ENCODE measurements around the gene S100A12. TPM values are rescaled to one million over a fixed set of nuclear protein-coding genes. Genes with fewer than 3 reads are reported as not detected.
"Not testable (repeated sequence)": the region's sequence is repeated elsewhere in the genome, so short reads cannot be mapped to it uniquely, and the experiment has no call there.

The S100A12 gene
- total RNA-seq, result 77.2 TPM
- long read RNA-seq, partial matches to known transcripts, result 0 of 1 reads
- long read RNA-seq, other reads (novel, unspliced or antisense), result 0 of 1 reads

DNA sequence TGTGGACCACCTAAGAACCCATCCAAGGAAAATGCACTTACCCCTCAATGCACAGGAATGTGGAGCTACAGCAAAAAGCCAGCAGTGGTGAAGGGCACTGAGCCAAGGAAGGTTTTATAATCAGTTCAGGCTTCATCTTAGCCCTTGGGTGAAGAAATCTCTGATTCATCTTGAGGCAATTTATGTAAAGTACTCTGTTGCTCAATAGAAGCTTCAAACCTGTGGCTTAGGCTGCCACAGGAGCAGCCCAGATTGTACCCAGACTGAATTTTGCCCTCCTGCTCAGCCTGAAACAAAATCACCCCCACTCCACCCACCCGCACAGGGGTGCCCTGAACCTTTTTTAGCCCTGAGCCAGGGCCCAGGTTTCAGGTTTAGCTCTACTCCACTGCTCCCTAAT lies at the start of gene S100A12:
Gene S100A12 (minus strand): TSS at position 111 of the 400 bp plus-strand sequence. CDS start 1,029 bp downstream, outside the sequence.
- no peak for DNase-seq (ENCODE audit: low spot score)

DNA sequence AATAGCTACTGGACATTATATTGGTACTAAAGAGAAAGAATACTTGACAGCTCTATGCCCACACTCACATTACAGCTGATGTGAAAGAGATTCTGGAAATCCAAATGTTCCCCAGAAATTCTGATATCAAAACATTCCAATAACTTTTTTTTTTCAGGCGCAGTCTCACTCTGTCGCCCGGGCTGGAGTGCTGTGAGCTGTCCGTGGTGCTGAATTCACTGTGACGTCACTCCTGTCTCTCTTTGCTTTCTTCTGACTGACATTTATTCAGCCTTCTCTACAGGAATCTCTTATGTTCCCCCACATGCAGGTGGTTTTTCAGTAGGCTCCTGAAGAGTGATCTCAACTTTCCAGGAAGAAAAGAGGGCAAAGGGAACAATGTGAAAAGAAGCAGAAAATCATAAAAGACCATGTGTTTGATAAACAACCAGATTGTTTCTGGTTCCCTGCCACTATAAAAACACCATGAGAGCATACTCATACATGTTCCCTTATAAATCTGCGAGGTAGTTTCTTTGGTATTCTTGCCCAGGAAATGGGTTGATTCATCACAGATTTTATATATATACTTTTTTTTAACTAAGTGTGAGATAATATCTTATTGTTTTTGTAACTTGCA lies 47.1 kb upstream of the S100A12 start:
- DNase-seq (ENCODE audit: low spot score), result no peak

GRCh38 chr1:153420306-153420705 lies 44.9 kb upstream of the S100A12 start:
- DNase-seq (ENCODE audit: low spot score), result no peak

DNA sequence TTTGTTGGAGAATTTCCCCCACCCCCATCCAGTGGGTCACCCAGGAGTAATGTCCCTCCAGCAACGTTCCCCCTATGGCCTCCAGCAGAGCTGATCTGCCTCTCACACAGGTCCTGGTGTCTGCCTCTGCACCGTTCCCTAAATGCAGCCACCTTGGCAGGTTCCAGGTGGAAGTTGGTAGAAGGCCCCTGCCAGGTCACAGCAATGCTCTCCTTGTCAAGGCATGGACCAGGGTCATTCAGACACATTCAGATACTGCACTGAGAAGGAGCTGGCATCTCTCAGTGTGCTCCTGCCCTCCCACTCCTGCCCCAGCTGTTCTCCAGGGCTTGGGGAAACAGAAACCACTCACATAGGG lies 44.0 kb upstream of the S100A12 start:
- peak; percentile 53 for DNase-seq (ENCODE audit: low spot score)

GRCh38 chr1:153418758-153419435 lies 43.5 kb upstream of the S100A12 start:
- DNase-seq (ENCODE audit: low spot score), result peak; percentile 72

DNA sequence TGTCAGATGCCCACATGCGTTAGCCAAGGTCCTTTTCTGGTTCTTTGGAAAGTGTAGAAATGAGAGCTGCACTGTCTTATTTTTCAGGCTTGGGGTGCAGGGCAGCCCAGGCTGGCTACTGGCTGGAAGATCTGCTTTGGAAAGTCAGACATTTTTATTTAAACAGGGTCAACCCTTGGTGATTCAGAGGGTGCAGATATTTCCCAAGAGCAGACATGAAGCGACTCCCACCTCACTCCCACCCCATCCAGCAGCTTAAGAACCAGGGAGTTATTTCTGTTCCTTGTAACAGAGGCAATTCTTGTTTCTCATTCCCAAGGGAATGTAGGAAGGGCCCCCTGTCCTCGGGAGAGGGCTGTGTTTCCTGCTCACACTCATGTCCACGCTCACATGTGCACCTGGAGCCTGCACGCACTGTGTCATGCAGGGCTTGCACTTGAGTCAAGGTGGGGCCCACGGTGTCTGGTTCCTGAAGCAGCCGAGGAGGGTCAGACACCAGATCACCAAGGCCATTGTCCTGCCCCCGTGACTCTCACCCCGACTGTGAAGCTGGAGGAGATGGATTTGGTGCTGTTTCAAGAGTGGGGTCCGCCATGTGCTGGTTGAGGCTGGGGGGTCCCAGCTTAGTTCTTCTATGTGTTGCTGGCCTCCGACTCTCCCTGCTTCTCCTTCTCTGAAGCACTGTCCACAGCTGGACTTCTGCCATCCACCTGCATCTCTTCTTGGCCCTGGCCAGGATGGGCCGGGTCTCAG lies 41.9 kb upstream of the S100A12 start:
- DNase-seq (ENCODE audit: low spot score), result peak; percentile 73

- DNase-seq (ENCODE audit: low spot score), result no peak
Observed at GRCh38 chr1:153415850-153416570, 40.6 kb upstream of the S100A12 start, which contains the start of gene S100A7A. S100A7A (plus strand) TSS chr1:153416520; CDS start chr1:153418083, 1,563 bp downstream.

GRCh38 chr1:153413961-153414360 lies 38.5 kb upstream of the S100A12 start:
- DNase-seq (ENCODE audit: low spot score), result not testable (repeated sequence)

- peak; percentile 45 for DNase-seq (ENCODE audit: low spot score)
Observed at GRCh38 chr1:153407274-153407673, 31.9 kb upstream of the S100A12 start.

- DNase-seq (ENCODE audit: low spot score), result peak; percentile 59
Observed at GRCh38 chr1:153405825-153406599, 30.6 kb upstream of the S100A12 start.

- no peak for DNase-seq (ENCODE audit: low spot score)
Observed at GRCh38 chr1:153404768-153405167, 29.3 kb upstream of the S100A12 start.

GRCh38 chr1:153404086-153404635 lies 28.7 kb upstream of the S100A12 start:
- no peak for DNase-seq (ENCODE audit: low spot score)

GRCh38 chr1:153403421-153404085 lies 28.1 kb upstream of the S100A12 start:
- no peak for DNase-seq (ENCODE audit: low spot score)

DNA sequence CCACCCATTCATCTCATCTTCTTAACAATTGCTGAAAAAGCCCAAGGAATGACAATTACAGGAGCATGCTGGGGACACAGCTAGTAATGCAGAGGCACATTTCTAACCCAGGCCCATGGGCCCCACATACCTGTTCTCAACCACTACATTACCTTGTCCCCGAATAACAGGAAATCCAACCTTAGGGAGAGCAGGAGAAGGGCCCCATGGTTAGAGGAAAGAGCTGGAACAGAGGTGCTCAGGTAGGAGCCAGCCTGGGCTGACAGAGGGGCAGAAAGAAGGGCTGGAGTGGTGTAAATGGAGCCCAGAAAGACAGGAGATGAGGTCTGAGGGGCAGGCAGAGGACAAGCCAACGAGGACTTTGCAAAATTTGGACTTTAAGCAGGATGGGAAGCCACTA lies 26.8 kb upstream of the S100A12 start:
- no peak for DNase-seq (ENCODE audit: low spot score)

GRCh38 chr1:153401461-153401860 lies 26.0 kb upstream of the S100A12 start:
- no peak for DNase-seq (ENCODE audit: low spot score)

DNA sequence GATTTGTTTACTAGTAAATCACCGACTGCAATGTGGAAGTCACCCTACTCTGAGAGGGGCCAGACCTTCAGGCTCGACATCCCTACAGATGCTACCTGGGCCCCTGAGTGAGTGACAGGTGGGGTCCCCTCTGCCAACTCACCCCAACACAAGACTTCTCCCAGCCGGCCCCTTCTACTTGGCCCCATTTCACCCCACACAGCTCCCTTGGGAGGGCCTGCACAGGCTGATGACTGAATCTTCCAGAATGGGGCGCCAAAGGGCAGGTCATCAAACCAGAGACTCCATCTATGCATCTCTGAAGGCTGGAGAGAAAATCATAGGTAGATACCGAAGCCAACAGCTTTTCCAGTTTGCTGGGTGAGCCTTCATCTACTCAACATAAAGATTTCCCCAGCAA lies 24.8 kb upstream of the S100A12 start:
- DNase-seq (ENCODE audit: low spot score), result no peak

DNA sequence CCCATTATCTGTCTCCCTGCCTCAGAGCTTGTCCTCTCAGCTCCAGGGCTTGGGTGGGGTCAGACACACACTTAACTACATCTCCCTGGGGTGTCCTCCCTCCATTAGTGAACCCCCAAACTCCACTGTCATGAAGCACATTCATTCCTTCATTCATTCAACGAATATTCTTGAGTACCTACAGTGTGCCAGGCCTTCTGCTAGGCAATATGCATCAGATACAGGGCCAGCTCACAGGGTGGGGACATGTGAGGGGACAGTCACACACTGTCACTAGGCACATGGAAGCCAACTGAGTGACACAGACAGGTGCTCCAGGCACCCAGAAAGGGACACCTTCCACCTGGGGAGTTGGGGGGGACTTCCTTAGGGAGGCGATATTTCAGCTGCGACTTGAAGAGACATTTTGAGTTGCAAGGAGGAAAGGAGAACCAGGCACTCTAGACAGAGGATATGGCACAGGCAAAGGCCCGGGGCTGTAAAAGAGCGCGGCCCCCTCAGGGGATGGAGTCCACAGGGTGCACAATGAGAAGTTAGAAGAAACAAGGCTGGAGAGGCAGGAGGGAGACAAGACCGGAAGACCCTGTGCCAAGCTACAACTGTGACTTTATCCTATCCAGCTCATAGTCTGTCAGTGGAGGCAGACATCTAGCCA lies 24.1 kb upstream of the S100A12 start:
- no peak for DNase-seq (ENCODE audit: low spot score)

GRCh38 chr1:153397924-153398651 lies 22.7 kb upstream of the S100A12 start:
- no peak for DNase-seq (ENCODE audit: low spot score)

Measured in mesenteric fat pad (tissue), 1 donor.